Measurements from ENCODE around the gene NAA25.

GRCh38 chr12:112011685-112012084 lies 96.9 kb downstream of the NAA25 start:
- no peak for TF ChIP-seq CTCF (conservative IDR thresholded peaks at IDR 0.05; ENCODE audit: low read depth, low read length)
- no peak for TF ChIP-seq EZH2 (IDR thresholded peaks at IDR 0.05; ENCODE audit: borderline replicate concordance, low read depth, low read length, poor library complexity, severe bottlenecking)
